KOPT-K1 (cell line): ENCODE measurements around the gene CPM.

Source experiments
- H3K27ac ChIP-seq: fragments of 200-600 bp; sonication (generic); 2 replicates; pipeline ENCODE4 v1.5.1; 2016; ENCODE audit warnings: antibody characterized with exemption, mild to moderate bottlenecking, low read depth, low read length; ENCODE audit not compliant: poor library complexity, severe bottlenecking
- H3K36me3 ChIP-seq: fragments of 200-600 bp; sonication (generic); 2 replicates; pipeline ENCODE4 v1.5.1; 2017; ENCODE audit warnings: antibody characterized with exemption, mild to moderate bottlenecking, low read length, moderate library complexity; ENCODE audit not compliant: insufficient read depth
- H3K9me3 ChIP-seq: fragments of 200-600 bp; sonication (generic); 2 replicates; pipeline ENCODE4 v1.5.1; 2017; ENCODE audit warnings: antibody characterized with exemption, low read length, mild to moderate bottlenecking; ENCODE audit not compliant: insufficient read depth, poor library complexity, severe bottlenecking

CPM gene

GRCh38 chr12:68962877-68963855 lies 30.2 kb upstream of the CPM start:
- Histone ChIP-seq H3K9me3 (no peaks in the 10 kb centered on the region), H3K27ac (no peak overlapping the region), H3K36me3 (no peaks in the 10 kb centered on the region)

- no peaks in the 10 kb centered on the region for H3K36me3 ChIP-seq
- H3K9me3 ChIP-seq = peaks cover 16% of the 10 kb centered on the region
- H3K27ac ChIP-seq = no peak overlapping the region
Observed at GRCh38 chr12:68959891-68960464, 27.0 kb upstream of the CPM start.

- H3K27ac ChIP-seq = peak overlapping the region; percentile 23
Observed at GRCh38 chr12:68959143-68959858, 26.3 kb upstream of the CPM start.

GRCh38 chr12:68958322-68958721 lies 25.4 kb upstream of the CPM start:
- H3K27ac ChIP-seq = no peak overlapping the region
- H3K9me3 ChIP-seq = peaks cover 19% of the 10 kb centered on the region

More at GRCh38 chr12:68959143-68959858, 26.3 kb upstream of the CPM start:
- Histone ChIP-seq H3K9me3 (peaks cover 19% of the 10 kb centered on the region), H3K36me3 (no peaks in the 10 kb centered on the region)

GRCh38 chr12:68957273-68957672 lies 24.3 kb upstream of the CPM start:
- Histone ChIP-seq H3K9me3 (peaks cover 19% of the 10 kb centered on the region), H3K27ac (no peak overlapping the region), H3K36me3 (no peaks in the 10 kb centered on the region)

More at GRCh38 chr12:68958322-68958721, 25.4 kb upstream of the CPM start:
- H3K36me3 ChIP-seq = no peaks in the 10 kb centered on the region

GRCh38 chr12:68956466-68956865 lies 23.5 kb upstream of the CPM start:
- H3K27ac ChIP-seq = no peak overlapping the region
- peaks cover 19% of the 10 kb centered on the region for H3K9me3 ChIP-seq
- H3K36me3 ChIP-seq = no peaks in the 10 kb centered on the region

GRCh38 chr12:68954811-68955210 lies 21.8 kb upstream of the CPM start:
- Histone ChIP-seq H3K27ac (no peak overlapping the region), H3K36me3 (no peaks in the 10 kb centered on the region), H3K9me3 (peaks cover 19% of the 10 kb centered on the region)

- Histone ChIP-seq H3K27ac (no peak overlapping the region), H3K36me3 (no peaks in the 10 kb centered on the region), H3K9me3 (peaks cover 19% of the 10 kb centered on the region)
Observed at GRCh38 chr12:68953536-68953935, 20.6 kb upstream of the CPM start.

GRCh38 chr12:68951652-68952051 lies 18.7 kb upstream of the CPM start:
- H3K27ac ChIP-seq = no peak overlapping the region
- H3K9me3 ChIP-seq = peaks cover 19% of the 10 kb centered on the region
- no peaks in the 10 kb centered on the region for H3K36me3 ChIP-seq

GRCh38 chr12:68950511-68950910 lies 17.5 kb upstream of the CPM start:
- H3K27ac ChIP-seq = no peak overlapping the region
- H3K9me3 ChIP-seq = peaks cover 8% of the 10 kb centered on the region
- no peaks in the 10 kb centered on the region for H3K36me3 ChIP-seq

- H3K36me3 ChIP-seq = no peaks in the 10 kb centered on the region
- no peaks in the 10 kb centered on the region for H3K9me3 ChIP-seq
- H3K27ac ChIP-seq = no peak overlapping the region
Observed at GRCh38 chr12:68945255-68945654, 12.3 kb upstream of the CPM start.

- no peaks in the 10 kb centered on the region for H3K36me3 ChIP-seq
- no peaks in the 10 kb centered on the region for H3K9me3 ChIP-seq
Observed at GRCh38 chr12:68944296-68945076, 11.5 kb upstream of the CPM start.

GRCh38 chr12:68943848-68944247 lies 10.9 kb upstream of the CPM start:
- Histone ChIP-seq H3K27ac (no peak overlapping the region), H3K9me3 (no peaks in the 10 kb centered on the region), H3K36me3 (no peaks in the 10 kb centered on the region)

More at GRCh38 chr12:68944296-68945076, 11.5 kb upstream of the CPM start:
- H3K27ac ChIP-seq = no peak overlapping the region

- Histone ChIP-seq H3K36me3 (no peaks in the 10 kb centered on the region), H3K27ac (no peak overlapping the region), H3K9me3 (no peaks in the 10 kb centered on the region)
Observed at GRCh38 chr12:68940731-68941130, 7.8 kb upstream of the CPM start.
